Effector CD8-positive, alpha-beta T cell (primary cell): ENCODE results near the gene CRYAA.
"Not testable (repeated sequence)": the region's sequence is repeated elsewhere in the genome, so short reads cannot be mapped to it uniquely, and the experiment has no call there.

ENCODE experiments used
- DNase-seq: peaks from one replicate; lab custom pipeline; 2025; lab: John Stamatoyannopoulos, UW
- total RNA-seq, 4 experiments: gene quantifications; one replicate each; lab custom pipeline; 2026; lab: John Stamatoyannopoulos, UW

Gene CRYAA
- total RNA-seq: 0 reads per million in 4 experiments

GRCh38 chr21:43168708-43169107, at the start of gene CRYAA:
Gene CRYAA, plus strand, starts transcription at chr21:43169008. Its CDS starts 92 bp downstream, at chr21:43169100.
- not testable (repeated sequence) for DNase-seq

GRCh38 chr21:43130094-43130493, 38.7 kb upstream of the CRYAA start:
- DNase-seq: not testable (repeated sequence)

DNA sequence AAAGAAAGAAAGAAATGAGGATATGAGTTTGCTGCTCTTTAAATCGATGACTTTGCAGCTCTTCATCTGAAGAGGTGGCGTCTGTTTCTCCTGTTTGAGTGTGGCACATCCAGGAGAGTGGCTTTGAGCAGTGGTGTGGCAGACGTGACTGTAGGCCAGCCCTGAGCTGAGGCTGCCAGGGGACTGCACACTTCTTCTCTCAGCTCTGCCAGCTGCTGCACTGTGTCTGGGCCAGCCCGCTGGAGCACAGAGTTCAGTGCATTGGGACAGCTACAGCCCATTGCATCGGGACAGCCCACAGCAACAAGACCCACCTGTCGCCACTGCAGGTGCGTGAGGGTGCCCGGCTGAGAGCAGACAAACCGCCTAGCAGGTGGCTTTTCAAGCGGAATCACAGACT, 34.3 kb upstream of the CRYAA start:
- not testable (repeated sequence) for DNase-seq

GRCh38 chr21:43138944-43139343, 29.9 kb upstream of the CRYAA start:
- not testable (repeated sequence) for DNase-seq

GRCh38 chr21:43141407-43141806, 27.4 kb upstream of the CRYAA start:
- not testable (repeated sequence) for DNase-seq

DNA sequence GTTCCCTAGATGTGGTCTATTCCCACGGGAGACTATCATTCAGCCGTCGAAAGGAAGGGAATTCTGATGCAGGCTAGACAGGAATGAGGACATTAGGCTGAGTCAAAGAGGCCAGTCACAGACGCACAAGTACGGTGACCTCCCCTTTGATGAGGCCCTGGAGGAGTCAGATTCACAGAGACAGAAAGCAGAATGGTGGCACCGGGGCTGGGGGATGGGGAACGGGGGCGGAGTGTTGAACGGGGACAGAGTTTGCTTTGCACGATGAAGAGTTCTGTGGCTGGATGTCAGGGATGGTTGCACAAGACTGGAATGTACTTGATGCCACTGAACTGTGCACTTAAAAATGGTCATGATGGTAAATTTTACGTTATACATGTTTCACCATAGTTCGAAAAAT, 22.2 kb upstream of the CRYAA start:
- DNase-seq: not testable (repeated sequence)

- not testable (repeated sequence) for DNase-seq
Observed at GRCh38 chr21:43147999-43148398, 20.8 kb upstream of the CRYAA start.

DNA sequence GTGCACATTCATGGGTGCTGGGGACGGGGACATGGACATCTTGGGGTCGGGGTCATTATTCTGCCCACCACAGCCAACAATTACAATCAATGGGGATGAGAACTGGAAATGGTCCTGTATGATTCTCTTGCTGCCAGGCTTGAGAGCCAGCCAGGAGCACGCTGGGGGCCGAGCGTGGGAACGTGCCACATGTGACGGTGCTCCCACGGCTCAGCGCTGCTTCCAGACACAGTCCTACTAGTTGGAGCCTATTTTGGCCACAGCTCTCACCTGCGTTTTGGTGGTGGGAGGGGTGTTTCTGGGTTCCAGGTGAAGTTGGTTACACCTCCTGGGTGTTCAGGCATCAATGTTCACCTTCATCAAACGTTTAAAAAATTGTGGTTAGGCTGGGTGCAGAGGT, 19.5 kb upstream of the CRYAA start:
- DNase-seq: not testable (repeated sequence)

DNA sequence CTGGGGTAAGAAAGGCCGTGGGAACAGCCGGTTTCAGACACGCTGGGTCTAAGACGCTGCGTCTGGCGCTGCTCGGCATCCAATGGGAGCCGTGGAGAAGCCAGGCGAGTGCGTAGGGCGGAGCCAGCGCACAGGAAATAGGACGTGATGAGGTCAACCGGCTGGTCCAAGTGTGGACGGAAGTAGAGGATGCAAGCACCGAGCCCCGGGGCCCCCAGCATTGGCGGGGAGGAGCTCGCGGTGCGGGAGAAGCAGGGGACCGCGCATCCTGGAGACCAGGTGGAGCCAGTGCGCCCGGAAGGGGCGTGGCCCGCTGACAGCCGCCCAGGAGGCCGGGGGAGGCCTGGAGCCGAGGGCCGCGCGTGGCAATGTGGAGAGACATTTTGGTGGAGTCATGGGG, 15.2 kb upstream of the CRYAA start:
- not testable (repeated sequence) for DNase-seq

DNA sequence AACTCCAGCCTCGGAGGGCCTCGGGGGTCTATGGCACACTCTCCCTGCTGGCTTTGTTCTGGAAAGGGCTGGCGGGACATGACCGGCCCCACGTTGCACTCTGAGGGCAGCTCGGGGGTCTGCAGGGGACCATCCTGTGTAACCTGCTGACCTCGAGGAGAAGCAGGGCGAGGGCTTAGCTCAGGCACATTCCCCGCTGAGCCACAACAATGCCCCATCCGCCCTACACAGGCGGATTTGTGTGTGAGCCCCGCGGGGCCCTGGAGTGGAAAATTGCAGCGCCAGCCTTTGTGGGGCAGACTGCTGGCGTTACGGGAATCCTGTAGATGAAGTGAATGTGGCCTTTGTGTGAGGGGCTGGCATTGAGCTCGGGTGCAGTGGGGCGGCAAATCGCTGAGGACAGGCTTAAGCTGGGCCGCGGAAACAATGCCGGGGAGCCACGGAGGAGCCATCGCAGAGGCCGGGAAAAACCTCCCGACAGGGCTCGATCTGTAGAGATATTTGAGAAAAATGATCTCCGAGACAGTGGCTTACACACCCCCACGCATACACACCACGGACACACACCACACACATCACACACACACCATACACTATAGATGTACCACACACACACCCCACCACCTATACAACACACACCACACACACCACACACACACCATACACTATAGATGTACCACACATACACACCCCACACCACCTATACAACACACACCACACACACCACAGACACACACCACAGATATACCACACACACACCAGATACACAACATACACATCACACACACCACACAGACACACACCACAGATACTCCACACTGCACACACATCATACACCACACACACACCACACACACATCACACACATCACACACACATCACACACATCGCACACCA, 9.3 kb upstream of the CRYAA start:
- not testable (repeated sequence) for DNase-seq

DNA sequence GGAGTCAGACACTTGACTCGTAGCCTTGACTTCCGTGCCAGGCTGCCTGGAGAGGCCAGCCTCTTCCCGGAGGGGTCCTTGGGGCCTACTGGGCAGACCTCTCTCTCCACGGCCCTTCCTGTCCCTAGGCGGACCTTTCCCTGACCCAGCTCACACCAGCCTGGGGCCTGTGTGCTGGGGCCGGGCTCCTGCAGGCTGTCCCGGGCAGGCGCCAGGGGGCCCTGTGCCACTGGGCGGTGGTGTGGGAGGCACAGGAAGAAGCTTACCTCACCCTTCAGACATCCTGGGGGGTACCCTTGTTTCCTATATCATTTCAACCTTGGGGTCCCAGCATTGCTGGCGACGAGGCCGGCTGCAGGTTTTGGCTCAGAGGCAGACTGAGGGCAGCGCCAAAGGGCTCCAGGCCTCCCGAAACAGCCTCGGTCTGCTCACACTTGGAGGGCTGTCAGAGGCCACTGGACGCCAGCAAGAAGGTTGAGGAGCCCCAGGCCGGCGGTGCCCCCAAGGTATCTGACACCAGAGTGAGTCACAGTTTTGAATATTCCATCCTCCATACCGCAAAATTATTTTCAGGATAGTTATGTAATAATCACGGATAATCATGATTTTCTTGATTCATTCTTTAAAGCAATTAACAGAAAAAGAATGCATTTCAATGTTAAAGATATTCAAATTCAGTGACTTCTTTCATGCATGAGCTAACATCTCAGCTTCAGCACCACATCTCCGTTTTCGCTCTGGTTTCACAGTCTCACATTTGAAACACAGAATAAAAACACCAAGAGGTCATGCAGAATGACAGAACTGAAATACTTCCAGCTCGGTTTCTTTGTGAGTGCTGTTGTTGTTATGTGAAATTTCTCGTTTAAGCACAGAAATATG, 6.7 kb upstream of the CRYAA start:
- DNase-seq: not testable (repeated sequence)

- DNase-seq: not testable (repeated sequence)
Observed at GRCh38 chr21:43162708-43163205, 6.1 kb upstream of the CRYAA start.

GRCh38 chr21:43164823-43165222, 4.0 kb upstream of the CRYAA start:
- DNase-seq: not testable (repeated sequence)

GRCh38 chr21:43165734-43166133, 3.1 kb upstream of the CRYAA start:
- not testable (repeated sequence) for DNase-seq

GRCh38 chr21:43169230-43169886, 550 bp downstream of the CRYAA start:
- DNase-seq: not testable (repeated sequence)

DNA sequence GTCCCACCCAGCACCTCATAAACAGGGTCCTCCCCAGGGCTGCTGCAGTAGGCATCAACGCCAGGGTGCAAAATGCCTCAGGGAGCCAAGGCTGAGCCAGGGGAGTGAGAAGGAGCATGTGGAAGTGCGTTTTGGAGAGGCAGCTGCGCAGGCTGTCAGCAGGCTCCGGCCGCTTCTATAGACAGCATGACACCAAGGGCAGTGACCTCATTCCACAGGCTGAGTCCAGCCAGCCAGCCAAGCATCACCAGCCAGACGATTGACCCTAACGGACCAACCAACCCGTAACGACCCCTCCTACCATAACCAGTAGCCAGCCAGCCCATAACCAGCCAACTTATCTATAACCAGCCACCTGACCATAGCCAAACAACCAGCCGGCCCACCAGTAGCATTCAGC, 1.1 kb downstream of the CRYAA start:
- not testable (repeated sequence) for DNase-seq

- not testable (repeated sequence) for DNase-seq
Observed at GRCh38 chr21:43172812-43173211, 4.0 kb downstream of the CRYAA start.

- DNase-seq: not testable (repeated sequence)
Observed at GRCh38 chr21:43173438-43173837, 4.6 kb downstream of the CRYAA start.

- DNase-seq: not testable (repeated sequence)
Observed at GRCh38 chr21:43173930-43174329, 5.1 kb downstream of the CRYAA start.

DNA sequence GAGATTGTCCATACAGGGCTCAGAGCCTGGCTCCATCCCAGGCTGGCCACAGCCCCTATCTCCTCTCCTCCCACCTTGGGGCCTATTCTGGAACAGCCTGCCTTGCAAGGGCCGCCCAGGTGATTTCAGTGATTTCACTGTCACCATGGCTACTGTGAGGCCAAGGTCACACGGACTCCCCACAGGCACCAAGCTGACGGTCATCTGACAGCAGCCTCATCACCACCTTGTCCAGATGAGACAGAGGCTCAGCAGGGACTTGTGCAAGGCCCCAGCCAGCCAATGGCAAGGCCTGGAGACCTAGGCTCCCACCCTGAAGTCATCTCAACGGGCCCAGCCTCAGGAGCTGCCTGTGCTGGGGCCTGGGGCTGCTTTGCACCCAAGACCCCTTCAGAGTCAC, 6.2 kb downstream of the CRYAA start:
- not testable (repeated sequence) for DNase-seq

- not testable (repeated sequence) for DNase-seq
Observed at GRCh38 chr21:43176621-43177020, 7.8 kb downstream of the CRYAA start.
